GM10847 (cell line): ENCODE data around the gene IQCK.

ENCODE experiments used
- POLR2A ChIP-seq: IDR thresholded peaks from 2 replicates; pipeline ENCODE4 v1.6.1; 2011; ENCODE audit not compliant: insufficient read length; ENCODE audit errors: extremely low read depth

IQCK gene

DNA sequence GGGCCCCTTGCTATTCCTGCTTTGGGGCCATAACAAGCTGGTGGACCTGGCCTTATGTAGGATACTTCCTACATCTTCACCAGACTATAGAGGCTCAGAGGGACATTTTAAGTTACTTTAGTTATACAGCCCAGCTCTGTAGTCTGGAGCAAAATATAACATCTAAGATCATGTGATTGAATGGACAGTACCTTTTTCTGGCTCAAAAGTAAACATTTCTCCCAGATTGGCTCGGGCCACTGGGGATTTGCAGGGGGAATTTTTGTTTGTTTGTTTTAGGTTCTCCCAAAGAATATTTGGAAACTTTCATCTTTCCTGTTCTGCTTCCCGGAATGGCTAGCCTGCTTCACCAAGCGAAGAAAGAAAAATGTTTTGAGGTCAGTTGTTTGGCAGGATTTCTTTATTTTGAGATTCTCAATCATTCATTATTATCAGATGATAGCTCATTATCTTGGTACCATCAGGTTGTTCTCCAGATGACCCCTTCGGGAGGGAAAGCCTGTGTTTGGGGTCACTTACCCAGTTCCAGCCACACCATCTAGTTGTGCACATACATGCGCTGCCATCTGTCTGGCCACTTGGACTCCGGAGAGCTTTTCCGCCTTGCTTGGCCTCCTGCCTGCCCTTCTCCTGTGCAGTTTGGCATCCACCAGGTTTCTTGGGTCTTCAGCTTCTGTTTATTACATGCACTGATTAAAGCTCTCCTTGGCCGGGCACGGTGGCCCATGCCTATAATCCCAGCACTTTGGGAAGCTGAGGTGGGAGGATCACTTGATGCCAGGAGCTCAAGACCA lies 17.2 kb downstream of the IQCK start:
- no peak for TF ChIP-seq POLR2A

DNA sequence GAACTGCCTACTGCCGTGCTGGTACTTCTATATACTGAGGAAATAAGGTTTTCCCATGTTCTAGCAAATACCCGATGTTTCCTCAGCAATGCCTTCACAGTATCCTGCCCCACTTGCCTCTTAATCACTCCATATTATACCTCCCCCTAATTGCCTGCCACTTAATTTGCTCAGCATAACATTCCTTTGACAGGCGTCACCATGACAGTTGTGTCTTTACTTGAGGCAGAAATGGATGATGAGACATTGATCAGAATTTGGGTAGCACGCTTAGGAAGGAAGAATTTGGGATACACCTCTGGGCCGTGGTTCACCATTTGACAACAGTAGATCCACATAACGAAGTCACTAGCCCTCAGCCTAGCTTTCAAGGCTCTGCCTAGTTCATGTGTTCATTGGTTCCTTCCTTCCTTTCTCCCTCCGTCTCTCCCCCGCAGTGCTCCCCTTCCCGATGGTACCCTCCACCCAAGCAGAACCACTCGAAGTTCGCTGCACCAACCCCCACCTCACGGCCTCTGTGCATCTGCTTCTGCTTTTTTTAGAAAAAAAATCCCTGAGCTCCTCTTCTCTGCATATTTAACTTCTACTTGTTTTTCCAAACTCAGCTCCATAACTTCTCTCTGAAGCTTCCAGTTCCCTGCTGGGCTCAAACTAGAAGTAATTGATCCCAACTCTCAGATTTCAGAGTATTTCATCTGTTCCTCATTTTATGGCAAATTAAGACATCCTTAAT lies 19.4 kb downstream of the IQCK start:
- no peak for TF ChIP-seq POLR2A

DNA sequence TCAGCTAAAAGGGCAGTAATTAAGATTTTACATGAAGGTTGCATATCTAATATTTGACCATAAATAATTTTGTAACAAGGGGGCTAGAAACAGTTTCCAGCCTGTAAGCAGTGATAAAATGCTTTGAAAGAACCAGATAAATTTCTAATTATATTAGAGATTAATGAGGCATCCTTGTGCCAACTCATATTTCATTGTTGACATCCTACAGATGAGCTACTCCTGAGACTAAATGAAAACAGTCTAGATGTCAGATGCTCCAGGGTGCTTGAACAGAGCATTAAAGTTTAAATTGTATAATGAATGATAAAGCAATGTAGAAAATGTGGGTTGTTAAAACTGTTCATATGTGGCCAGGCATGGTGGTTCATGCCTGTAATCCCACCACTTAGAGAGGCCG lies 23.3 kb downstream of the IQCK start:
- no peak for TF ChIP-seq POLR2A

DNA sequence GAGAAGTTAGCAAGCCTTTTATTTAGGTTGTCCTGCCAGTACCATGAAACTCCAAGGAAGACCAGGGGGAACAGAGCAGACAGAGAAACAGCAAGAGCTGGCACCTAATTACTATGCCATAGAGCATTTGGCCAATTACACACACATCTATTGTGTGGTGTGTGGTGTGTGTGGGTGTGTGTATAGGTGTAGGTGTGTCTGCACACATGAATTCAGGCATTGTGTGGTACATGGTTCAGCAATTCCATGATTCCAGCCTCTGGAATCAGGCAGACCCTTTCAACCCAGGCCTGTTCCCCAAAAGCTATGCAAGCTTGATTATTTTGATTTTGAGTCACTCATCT lies 25.7 kb downstream of the IQCK start:
- TF ChIP-seq POLR2A: no peak

DNA sequence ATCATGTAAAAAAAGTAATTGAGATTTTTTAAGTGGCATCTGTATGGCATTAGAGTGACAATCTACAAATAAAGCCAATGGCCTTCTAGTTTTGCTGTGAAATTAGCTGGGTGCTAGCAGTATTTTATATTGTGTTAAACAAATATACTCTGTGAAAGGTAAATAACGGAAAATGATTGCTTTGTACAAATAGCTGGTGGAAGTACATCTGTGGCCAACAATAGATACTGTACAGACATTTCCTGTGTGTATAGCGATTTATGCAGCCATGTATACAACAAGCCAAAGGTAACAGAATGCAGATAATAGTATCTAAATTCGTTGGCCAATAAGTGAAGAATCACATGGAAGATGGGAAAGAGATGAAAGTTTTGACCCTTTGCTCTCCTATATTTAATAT lies 26.6 kb downstream of the IQCK start:
- no peak for TF ChIP-seq POLR2A

DNA sequence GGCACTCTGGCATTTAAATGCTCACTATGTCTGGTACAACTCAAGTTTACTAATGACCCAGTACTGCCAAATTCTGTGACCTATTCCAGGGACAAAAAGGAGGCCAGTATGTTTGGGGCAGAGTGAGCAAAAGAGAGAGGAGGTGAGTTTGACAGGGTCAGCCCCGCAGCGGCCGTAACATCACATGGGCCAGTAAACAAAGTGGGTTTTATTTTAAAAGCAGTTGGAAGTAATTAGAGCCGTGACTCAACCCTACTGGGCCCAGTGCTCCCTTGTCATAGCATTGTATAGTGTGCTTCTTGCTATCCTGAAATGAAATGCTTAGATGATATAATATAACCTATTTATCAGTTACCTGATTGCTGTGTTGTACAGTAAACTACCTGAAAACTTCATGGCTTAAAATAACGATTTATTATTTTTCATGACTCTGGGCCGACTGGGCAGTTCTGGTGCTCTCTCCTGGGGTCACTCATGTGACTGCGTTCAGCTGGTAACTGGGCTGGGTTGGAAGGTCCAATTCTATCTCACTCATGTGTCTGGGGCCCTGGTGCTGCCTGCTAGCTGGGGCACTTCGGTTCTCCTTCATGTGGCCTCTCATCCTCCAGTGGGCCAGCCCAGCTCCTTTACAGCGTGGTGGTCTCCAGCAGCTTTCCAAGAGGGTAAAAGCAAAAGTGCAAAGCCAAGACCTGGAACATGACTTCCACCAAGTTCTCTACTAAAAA lies 27.4 kb downstream of the IQCK start:
- no peak for TF ChIP-seq POLR2A

DNA sequence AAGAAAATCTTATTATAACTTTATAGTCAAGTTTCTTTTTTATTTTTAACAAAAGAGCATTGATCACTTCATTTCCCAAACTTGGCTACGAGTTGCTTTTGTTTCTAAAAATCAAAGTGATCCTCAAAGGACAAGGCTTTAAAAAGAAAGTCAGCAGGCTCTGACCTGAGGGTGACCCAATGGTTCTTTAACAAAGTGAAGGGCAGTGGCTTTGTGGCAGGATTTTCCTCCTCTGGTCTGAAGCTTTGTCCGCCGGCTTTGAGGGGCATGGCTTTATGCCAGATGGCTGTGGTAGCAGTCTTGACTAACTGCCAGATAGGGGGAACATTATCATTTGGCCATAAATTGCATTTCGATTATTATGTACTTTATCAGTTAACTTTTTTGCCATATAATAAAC lies 28.5 kb downstream of the IQCK start:
- no peak for TF ChIP-seq POLR2A

DNA sequence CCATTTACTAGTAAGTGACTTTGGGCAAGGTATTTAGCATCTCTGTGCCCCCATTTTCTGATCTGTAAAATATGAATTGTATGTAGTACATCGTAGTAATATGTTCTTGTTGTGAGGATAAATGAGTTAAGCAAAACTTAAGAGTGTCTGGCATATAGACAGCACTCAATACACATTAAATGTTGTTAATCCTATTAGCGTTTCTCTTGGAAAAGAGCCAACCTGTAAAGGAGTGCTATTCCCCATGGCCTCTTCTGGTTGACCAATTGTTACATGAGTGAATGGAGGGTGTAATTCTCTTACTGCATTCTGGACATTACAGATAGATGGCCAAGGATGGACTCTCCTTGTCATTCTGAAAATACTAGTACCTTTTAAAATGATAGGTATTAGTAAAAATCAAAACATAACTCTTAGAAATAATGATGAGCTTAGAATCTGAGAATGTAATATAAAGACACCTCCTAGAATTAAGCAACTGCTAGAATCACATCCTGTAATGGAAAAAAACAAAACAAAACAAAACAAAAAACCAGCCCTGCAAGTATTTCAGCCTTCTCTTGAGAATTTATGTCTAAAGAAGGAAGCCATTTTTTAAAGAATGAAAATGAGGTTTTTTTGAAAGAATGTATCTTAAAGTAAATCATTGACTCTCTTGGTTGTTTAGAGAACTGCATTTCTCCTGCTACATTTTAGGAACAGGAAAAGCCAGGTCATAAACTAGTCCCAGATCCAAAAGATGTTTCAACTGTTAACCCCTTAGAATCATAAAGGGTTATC lies 30.5 kb downstream of the IQCK start:
- no peak for TF ChIP-seq POLR2A

DNA sequence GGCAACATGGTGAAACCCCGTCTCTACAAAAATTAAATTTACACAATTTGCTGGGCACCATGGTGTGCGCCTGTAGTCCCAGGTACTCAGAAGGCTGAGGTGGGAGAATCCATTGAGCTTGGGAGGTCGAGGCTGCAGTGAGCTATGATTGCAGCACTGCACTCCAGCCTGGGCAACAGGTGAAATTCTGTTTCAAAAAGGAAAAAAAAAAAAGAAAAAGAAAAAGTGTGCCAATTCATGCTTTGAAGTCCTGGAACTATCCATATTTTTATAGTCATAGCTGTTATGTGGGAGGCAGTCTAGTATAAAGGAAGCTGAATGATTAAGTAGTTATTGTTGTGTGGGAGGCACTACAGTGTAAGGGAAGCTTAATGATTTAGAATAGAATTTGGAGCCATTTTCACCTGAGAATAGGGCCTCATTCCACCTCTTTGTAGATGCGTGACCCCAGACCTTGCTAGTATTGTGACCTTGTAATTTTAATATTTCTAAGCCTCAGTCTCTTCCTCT lies 31.6 kb downstream of the IQCK start:
- no peak for TF ChIP-seq POLR2A

DNA sequence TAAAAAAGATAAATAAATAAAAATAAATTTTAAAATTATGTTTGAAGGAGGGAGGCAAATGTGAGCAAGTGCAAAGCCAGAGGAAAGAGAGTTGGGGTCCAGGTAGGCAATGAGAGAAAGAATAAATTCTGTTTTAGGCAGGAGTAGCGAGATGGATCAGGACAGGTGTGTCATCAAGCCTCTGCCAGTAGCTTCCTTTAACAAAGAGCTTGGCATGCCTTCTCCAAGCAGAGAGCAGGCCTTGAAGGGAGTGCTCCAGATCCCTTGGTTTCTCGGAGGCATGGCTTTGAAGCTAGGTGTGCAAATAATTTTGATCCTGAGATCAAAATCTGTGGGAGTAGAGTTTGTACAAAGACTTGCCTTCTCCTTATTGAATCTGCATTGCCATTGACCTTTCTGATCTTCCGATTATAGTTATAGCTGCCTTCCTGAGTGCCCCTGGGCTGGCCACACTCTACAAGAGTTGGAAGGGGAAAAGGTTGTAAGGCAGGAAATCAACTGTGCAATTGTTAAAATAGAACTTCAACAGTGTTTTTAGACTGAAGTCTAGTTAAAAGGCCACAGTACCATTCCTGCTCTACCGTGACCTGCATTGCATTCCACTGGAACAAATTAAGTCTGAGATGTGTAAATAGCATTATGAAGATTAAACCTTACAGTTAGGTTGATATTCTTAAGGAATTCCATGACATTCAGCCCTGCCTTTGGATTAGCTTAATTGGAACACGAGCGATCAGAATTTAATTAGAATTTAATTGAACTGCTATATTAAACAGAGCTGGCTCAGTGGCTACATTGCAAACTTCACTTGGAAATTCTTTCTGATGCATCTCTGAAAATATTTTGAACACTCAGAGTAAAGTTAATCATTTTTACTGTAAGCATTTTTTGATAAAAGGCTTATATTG lies 33.7 kb downstream of the IQCK start:
- no peak for TF ChIP-seq POLR2A

DNA sequence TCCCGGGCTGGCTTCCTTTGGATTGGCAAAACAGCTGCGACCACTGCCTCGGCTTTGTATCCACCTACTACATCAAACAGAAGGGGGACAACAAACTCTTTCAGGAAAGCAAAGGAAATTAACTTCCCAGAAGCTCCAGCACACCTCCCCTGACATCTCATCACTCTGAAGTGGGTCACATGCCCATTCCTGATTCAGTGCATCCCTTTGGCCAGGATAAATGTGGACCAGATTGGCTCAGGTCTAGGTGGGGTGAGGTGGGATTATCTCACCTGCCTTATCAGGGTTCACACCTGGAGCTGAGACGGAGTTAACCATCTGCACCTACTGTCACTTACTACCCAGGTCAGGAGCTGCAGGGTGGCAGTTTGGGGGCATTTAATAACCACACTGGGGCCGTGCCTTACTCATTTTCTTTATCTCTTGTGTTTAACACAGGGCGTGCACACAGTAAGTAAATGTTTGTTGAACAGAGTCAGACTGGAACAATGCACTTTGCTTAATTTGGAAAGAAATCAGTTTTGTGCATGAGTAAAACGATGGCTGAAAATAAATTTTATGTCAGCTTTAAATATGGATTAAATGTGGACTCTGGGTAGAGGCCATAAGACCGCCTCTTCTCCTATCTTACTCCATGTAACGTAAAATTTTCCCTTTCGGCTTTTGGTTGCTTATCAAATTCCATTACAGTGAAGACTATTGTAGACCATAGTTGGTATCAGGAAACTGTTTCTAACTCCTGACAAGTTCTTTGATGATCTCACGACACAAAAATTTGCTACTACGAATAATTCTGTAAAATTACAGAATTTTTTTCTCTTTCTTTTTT lies 36.0 kb downstream of the IQCK start:
- no peak for TF ChIP-seq POLR2A

DNA sequence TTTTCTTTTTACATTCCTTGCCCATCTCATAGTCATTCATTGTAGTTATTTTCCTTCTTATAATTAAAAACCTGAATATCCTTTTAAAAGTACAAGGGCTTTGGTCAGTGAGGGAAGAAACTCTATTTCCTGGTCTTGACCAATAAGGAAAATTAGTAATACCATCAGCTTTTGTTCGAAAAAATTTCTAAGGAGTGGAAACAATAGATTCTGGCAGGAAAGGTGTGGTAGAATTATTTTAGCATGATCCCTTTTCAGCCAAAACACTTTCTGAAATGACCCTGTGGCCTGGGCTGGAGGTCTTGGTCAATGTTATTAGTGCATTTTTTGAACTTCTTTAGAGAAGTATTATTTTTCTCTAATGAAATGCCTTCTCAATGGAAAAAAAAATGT lies 36.6 kb downstream of the IQCK start:
- TF ChIP-seq POLR2A: no peak

DNA sequence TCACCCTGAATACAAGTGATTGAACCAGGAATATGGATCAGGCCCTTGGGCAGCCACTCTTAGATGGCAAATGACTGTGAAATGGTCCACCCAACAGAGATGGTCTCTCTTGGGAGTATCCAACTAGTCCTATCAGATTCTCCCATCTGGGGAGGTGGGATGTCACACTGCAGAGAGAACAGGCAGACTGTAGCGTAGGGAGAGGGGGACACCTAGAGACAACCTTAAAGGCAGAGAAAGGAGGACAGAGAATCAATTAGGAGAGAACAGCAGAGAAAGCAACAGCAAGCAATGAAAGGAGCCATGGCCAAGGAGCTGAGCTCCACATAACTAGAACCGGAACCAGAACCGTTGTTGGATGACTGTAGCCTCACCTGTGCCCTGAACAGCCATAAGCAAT lies 37.2 kb downstream of the IQCK start:
- TF ChIP-seq POLR2A: no peak

DNA sequence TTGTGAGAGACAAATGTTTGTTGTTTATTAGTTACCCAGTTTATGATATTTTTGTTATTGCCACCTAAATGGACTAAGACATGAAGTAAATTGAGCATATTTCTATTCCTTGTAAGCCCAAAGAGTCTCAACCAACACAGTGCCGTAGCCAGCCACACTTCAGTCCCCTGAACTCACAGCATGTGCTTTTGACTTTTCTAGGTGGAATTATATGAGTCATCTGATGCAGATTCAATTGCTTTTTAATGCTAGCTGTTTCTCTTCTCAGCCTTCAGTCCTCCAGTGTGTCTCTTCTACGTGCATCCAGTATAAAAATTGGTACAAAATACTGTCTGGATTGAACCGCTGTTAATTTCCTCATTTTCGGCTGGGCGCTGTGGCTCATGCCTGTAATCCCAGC lies 39.0 kb downstream of the IQCK start:
- TF ChIP-seq POLR2A: no peak
